ENCODE data around the gene ANGPTL2.

DNA sequence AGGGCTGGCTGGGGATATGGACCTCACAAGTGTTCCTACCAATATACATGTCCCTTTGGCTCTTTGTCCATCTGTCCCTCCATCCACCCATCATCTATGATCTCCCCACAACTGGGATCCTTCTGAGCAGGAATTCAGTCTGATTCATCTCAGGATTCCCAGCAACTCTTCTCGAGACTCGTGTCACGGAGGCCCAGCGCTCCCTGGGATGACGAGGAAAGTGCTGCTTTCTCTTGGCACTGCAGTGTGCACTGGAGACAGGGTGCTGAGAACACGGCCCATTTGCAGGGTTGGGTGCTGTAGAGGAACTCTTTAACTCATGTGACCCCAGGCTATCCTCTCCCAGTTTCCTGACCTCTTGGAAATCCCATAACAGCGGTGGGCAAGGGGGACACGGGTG lies 72.9 kb downstream of the ANGPTL2 start:
- TF ChIP-seq, protein P1, sequence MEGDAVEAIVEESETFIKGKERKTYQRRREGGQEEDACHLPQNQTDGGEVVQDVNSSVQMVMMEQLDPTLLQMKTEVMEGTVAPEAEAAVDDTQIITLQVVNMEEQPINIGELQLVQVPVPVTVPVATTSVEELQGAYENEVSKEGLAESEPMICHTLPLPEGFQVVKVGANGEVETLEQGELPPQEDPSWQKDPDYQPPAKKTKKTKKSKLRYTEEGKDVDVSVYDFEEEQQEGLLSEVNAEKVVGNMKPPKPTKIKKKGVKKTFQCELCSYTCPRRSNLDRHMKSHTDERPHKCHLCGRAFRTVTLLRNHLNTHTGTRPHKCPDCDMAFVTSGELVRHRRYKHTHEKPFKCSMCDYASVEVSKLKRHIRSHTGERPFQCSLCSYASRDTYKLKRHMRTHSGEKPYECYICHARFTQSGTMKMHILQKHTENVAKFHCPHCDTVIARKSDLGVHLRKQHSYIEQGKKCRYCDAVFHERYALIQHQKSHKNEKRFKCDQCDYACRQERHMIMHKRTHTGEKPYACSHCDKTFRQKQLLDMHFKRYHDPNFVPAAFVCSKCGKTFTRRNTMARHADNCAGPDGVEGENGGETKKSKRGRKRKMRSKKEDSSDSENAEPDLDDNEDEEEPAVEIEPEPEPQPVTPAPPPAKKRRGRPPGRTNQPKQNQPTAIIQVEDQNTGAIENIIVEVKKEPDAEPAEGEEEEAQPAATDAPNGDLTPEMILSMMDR (IDR thresholded peaks at IDR 0.05), result no peak
- TF ChIP-seq POLR2A (IDR thresholded peaks at IDR 0.05), result no peak
